Stomach (tissue), 4 donors: ENCODE data around the gene C10orf90.

ENCODE experiments used
- EP300 ChIP-seq: sonication (generic); formaldehyde crosslinking; IDR thresholded peaks from one replicate; pipeline ENCODE4 v1.6.1; 2017; ENCODE audit warnings: antibody characterized with exemption
- POLR2A ChIP-seq, 4 donors: fragments of 450-650 bp; IDR thresholded peaks; one replicate each; pipeline ENCODE4 v1.6.1; 2016; ENCODE audit warnings: antibody characterized with exemption in 4 of 4, control low read depth in 2 of 4, mild to moderate bottlenecking in 1 of 4, moderate library complexity in 1 of 4
- POLR2AphosphoS5 ChIP-seq, 3 donors: sonication (generic); formaldehyde crosslinking; IDR thresholded peaks; one replicate each; pipeline ENCODE4 v1.6.1; 2016; ENCODE audit warnings: antibody characterized with exemption in 3 of 3
- TF ChIP-seq, protein P1 (sequence below), 7 experiments: fragments of 450-650 bp in 4 of 7; fragments of 200-600 bp in 3 of 7; sonication (generic) in 3 of 7; IDR thresholded peaks; one replicate each; pipeline ENCODE4 v1.5.1; 2016 to 2019; ENCODE audit warnings: antibody characterized with exemption in 7 of 7, control low read depth in 2 of 7, mild to moderate bottlenecking in 1 of 7

DNA sequence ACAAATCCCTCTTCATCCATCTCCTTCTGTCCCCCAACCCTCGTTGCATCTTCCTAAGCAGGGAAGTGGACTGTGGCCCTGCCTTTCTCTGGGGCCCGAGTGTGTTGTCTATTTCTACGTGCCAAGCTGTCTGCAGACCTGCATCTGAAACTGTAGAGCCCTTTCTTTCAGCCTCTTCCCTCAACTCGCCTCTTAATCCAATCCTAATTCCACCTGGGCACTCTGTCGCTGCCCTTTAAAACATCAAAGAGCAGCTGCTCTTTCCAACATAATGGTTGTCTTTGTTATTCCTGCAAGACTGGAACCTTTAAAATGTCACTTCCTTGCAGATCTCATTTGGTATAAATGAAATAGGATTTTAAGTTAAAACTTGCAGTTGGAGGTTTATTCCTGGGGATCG is 260.7 kb downstream of the C10orf90 start:
- TF ChIP-seq, protein P1, sequence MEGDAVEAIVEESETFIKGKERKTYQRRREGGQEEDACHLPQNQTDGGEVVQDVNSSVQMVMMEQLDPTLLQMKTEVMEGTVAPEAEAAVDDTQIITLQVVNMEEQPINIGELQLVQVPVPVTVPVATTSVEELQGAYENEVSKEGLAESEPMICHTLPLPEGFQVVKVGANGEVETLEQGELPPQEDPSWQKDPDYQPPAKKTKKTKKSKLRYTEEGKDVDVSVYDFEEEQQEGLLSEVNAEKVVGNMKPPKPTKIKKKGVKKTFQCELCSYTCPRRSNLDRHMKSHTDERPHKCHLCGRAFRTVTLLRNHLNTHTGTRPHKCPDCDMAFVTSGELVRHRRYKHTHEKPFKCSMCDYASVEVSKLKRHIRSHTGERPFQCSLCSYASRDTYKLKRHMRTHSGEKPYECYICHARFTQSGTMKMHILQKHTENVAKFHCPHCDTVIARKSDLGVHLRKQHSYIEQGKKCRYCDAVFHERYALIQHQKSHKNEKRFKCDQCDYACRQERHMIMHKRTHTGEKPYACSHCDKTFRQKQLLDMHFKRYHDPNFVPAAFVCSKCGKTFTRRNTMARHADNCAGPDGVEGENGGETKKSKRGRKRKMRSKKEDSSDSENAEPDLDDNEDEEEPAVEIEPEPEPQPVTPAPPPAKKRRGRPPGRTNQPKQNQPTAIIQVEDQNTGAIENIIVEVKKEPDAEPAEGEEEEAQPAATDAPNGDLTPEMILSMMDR (IDR thresholded peaks at IDR 0.05), result no peak
- no peak for TF ChIP-seq POLR2A (IDR thresholded peaks at IDR 0.05)
- TF ChIP-seq EP300, result no peak
- TF ChIP-seq POLR2AphosphoS5 (IDR thresholded peaks at IDR 0.05), result no peak
